GM03348 (cell line): ENCODE measurements around the gene MGAT5.
A peak's percentile ranks its signal among the peaks of the same experiment; 100 is the strongest.

Source experiments
- DNase-seq: peaks from one replicate; pipeline ENCODE4 v3.0.0; 2012; ENCODE audit warnings: low spot score

The MGAT5 gene

GRCh38 chr2:134401081-134401497 is 147.2 kb downstream of the MGAT5 start:
- DNase-seq, result peak; percentile 31

DNA sequence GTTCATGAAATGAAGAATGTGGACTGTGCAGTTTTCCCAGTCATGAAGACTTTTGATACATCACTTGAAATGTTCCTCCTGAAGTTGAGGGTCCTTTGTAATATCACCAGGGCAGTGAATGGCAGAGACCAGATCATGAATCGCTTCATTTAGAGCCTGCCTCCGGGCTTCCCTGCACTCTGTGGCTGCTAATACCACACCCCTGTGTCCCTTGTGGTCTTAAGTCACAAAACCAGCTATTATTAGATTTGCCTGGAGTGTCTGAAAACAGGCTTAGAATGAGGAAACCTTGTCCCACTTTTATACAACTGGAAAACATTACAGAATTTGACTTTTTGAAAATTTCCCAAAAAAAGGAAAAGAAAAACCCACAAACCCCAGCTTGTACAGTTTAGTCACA is 147.9 kb downstream of the MGAT5 start:
- peak; percentile 30 for DNase-seq

DNA sequence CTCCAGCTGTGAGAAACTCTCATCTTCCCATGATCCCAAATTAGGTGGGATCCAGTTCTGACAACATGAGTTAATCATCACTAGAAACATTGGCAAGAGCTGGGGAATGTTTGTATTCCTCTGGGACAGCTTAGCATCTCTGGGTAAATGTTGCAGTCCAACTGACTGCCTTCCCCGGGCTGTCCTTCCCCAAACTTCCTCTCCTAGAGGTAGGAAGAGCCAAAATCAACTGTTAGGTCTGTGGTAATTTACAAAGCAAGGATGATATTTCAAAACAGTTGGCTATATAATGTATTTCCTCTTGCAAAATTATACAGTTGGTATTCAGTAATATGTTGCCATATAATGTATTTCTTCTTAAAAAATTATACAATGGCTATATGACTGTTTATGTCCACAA is 148.5 kb downstream of the MGAT5 start:
- peak; percentile 83 for DNase-seq

DNA sequence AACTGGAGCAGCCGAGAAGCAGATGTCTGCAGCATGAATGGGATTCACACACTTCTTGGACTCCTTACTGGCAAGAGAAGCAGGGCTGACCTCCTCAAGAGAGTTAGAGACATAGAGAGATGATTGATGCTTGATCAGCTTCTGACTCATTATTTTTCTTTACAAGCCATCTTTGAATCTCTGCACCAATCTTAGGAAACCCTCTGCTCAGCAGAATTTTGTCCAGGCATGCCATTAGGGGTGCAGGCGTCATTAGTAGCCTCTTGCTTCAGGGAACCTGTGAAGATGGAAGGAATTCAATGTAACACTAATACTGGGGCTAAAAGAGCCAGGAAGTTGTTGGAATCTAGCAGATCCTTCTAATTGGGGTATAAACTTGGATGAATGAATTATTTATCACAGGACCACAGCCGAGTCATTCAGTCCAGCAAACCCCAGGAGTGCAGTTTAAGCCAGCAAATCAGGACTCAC is 151.8 kb downstream of the MGAT5 start:
- peak; percentile 40 for DNase-seq

DNA sequence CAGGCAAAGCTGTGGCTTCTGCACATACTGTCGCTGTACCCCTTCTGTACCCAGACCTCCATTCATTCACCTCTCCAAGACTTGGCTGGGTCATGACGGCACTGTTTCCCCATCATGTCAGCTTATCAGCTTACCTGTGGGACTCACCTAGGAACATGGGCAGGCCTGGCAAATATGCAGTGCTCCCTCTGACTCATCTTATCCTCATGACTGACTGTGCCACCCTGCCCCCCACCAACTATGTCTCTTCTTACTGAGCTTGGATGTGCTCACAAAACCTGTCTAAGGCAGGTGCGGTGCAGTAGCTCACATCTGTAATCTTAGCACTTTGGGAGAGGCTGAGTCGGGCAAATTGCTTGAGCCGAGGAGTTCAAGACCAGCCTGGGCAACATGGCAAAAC is 152.4 kb downstream of the MGAT5 start:
- no peak for DNase-seq

DNA sequence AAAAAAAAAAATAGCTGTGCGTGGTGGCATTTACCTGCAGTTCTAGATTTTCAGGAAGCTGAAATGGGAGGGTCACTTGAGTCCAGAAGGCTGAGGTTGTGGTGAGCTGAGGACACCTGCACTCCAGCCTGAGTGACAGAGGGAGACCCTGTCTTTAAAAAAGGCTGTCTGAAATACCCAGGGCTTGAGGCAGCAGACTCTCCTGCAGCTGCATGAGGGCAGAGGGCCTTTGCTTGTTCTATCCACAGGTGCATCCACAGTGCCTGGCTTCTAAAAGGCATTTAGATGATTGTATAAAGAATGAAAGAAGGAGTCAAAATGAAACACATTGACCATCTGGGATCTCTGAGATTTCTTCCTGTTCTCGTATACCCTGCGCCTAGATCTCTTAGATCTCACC is 152.9 kb downstream of the MGAT5 start:
- no peak for DNase-seq

GRCh38 chr2:134407154-134407890 is 153.4 kb downstream of the MGAT5 start:
- no peak for DNase-seq

GRCh38 chr2:134408386-134408785 is 154.5 kb downstream of the MGAT5 start:
- no peak for DNase-seq

DNA sequence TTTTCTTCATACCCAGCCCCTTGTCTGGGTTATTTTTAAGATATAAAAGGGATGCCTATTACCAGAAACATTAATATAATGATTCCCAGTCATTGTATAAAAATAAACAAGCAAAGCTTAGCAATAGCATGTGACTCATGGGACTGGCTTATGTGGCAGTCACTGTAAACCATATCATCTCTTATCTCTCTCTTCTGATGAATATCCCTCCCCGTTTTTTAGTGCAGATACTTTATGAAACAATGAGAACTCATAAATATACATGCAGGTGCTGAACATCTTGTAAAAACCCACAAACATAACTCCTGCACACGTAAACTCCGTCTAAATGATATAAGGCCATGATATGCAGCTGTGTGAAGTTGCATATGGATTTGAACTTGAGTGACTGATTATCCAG is 154.9 kb downstream of the MGAT5 start:
- DNase-seq, result no peak

DNA sequence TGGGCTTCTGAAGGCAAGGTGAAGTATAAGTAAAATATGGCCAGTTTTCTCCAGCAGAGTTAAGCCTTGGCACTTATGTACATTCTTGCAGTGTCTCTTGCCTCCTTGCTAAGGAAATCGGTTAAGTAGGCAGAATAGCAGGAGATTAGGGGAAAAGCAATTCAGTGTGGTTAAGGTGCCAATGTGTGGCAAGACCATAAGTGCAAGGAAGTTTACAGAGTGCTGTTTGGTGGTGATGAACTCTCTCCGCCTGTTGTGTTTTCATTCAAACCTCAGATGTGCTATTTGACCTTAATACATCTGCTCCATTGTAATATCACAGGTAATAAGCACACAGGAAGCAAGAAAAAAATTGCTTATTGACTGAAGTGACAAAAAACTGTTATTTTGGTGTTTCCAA is 156.1 kb downstream of the MGAT5 start:
- no peak for DNase-seq

DNA sequence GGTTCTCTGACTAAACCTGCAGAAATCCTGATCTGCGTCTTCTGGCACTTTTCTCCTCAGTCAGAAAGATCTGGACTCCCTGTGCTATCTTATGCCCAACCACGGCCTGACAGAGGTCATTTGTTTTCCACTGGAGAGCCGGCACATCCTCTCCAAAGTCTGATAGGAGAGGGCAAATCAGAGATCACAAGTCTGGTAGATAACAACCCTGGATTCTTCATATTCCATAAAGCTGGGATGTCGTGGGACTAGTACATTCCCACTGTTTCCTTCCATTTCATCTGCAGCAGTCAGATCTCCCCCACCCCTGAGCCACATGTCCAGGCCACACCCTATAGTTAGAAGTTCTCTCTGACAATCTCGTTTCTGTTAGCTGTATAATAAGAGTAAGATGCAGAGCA is 157.0 kb downstream of the MGAT5 start:
- DNase-seq, result no peak

DNA sequence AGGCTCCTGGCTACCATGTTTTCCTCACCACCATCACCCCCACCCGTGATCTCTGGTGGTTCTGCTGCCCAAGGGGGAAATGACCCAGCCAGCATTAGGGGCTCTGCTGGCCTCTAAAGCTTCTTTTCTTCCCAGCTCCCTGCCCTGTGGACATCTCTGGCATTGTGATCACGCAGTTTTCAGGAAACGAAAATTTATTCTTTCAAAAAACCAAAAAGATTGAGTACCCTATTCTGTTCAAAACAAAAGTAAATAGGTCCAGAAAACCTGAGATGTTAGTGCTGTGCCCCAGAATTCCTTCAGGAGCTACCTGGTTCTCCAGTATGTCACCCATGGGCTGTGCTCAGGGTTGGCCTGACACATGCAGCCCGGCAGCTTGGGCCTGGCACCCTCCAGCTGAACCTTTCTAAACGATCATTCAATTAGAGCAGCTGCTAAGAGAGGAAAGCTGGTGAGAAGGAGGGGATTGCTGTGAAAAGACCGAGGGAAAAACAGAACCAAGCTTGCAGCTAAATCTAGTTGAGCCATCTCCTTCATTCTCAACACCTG is 157.5 kb downstream of the MGAT5 start:
- DNase-seq, result no peak

DNA sequence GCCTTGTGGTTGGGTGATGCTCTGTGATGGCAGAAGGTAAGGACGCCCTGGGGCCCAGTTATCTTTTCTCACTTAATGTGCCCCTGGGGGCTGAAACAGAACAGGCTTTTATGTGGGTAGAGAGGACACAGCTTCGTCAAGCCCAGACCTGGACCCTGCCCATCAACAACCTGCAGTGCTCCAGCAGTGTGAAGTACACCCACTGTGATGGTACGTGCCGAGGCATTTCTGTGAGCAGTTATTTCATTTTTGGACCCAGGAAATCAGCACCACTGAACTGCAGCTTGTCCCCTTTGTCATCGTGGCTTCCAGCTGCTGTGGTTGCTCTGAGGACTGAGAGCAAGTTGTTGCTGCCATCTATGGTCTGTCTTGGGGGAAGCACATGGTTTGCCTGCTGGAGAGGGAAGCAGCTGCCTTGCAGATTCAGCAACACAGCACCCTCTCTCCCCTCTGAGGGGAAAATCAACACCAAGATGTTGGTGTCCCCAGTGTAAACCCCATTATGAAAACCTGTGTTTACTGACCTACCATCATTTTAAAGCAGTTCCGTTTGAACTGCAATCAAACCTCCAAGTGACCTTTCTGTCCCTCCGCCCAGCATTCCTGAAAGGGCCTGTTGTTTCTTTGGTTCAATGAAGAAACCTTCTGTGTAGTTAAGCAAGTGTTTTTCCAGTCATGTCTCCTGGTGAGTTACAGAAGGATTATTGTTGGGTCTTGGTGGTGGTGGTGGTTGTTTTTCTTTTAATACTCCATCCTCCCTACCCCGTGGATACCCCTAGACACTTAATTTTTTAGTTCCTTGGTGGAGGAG is 158.2 kb downstream of the MGAT5 start:
- DNase-seq, result peak; percentile 89

GRCh38 chr2:134412639-134412999 is 158.7 kb downstream of the MGAT5 start:
- no peak for DNase-seq

DNA sequence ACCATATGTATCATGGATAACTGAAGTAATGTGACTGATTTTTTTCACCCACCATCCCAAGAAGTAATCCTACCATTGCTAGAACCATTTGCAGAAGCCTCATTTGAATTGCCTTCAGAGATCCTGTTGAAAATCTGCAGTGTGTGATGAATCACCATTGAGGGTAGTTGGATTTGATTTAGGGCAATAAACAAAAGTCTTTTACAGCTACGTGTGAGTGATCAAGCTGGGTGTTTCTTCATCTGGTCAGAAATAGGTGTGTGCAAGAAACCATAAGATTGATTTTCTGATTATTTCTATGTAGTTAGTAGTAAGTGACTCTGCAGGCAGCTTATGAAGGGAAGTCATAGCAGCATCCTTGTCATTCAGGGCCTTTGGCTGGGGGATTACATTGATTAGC is 159.6 kb downstream of the MGAT5 start:
- no peak for DNase-seq

GRCh38 chr2:134413912-134414311 is 160.0 kb downstream of the MGAT5 start:
- no peak for DNase-seq

DNA sequence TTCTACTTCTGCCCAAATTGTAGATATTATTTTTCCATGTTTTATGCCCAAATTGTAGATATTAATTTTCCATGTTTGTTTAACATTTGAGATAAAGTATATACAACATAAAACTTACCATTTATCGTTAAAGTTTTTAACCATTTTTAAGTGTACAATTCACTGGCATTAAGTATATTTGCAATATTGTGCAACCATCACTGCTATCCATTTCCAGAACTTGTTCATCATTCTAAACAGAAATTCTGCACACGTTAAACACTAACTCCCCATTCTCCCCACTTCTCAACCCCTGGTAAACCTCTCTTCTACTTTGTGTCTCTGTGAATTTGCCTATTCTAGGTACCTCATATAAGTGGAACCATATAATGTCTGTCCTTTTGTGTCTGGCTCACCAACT is 162.1 kb downstream of the MGAT5 start:
- DNase-seq, result no peak

GRCh38 chr2:134416637-134417036 is 162.8 kb downstream of the MGAT5 start:
- DNase-seq, result no peak

DNA sequence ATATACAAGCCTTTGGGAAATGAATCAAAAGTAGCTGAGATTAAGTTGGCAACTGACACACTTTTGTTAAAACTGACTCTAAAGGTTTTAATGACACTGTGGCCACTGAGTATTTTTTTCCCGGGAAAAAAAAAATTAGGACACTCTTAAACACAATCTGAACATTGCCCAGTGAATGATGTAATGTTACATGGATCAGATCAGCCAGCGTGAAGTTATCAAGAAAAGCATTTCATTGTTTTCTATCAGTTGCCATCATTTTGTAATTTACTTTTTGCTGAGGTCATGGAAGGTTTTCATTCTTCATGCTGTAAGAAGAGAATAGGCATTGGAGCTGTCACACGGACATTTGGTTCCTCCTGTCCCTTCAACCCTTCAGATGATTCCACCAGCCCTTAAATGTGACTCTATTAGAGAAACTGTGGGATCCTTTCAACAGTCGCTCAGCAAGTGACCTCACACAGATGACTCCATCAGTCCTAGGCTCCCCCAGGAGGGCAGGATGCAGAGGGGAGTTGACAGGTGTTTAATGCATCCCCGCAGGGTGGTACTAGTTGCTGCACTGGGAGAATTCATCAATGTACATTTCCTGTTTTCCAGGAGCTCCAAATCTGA is 164.2 kb downstream of the MGAT5 start:
- no peak for DNase-seq

DNA sequence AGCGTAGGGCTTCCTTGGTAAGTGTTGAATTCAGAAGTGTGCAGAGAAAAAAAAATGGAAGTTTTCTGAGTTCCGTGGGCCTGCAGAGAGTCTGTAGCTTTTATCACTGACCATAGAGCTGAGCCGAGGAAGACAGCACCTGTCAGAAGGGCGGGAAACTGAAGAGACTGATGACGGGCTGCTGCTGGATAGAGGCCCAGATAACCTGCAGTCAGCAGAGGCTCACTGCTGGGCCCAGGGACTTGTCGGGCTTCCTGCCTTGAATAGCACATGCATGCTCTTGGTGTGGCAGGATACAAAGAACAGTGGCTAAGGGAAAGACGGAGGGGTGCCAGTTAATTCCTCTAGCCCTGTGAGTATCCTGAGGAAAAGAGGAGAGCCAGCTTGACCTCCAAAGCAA is 166.4 kb downstream of the MGAT5 start:
- DNase-seq, result no peak

GRCh38 chr2:134420920-134421319 is 167.0 kb downstream of the MGAT5 start:
- DNase-seq, result no peak

DNA sequence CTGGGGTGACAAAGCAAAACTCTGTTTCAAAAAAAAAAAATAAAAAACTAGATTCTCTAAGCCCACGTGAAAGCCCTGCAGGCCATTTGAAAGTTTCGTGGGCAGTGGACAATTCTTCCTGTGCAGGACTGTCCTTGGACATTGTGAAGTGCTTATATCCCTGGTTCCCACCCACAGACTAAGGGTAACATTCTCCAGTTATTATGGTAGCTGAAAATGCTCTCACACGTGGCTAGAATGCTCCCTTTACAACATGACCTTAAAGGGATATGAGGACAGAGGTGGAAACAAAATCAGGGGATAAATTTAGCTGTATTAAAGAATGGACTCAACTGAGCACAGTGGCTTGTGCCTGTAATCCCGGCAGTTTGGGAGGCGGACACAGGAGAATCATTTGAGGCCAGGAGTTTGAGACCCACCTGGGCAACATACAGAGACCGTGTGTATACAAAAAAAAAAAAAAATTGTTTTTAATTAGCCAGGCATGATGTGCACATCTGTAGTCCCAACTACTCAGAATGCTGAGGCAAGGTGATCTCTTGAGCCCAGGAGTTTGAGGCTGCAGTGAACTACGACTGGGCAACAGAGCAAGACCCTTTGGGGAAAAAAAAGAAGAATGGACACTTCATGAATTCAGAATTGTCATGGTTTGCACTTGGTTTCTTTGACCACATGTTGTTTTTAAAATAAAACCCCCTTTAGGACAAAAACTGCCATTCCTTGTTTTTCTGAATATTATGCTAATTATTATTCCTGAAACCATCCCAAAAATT is 167.9 kb downstream of the MGAT5 start:
- no peak for DNase-seq
